Measurements from ENCODE around the gene GPR3.

The GPR3 gene

GRCh38 chr1:27414091-27414490, 21.7 kb downstream of the GPR3 start:
- TF ChIP-seq CTCF (IDR thresholded peaks at IDR 0.05): no peak

- peak; percentile 71 for TF ChIP-seq CTCF (IDR thresholded peaks at IDR 0.05)
Observed at GRCh38 chr1:27416387-27417111, 24.1 kb downstream of the GPR3 start.

- TF ChIP-seq CTCF (IDR thresholded peaks at IDR 0.05): no peak
Observed at GRCh38 chr1:27417713-27418112, 25.3 kb downstream of the GPR3 start.

GRCh38 chr1:27418326-27419185, 26.1 kb downstream of the GPR3 start:
- no peak for TF ChIP-seq CTCF (IDR thresholded peaks at IDR 0.05)

- TF ChIP-seq CTCF (IDR thresholded peaks at IDR 0.05): no peak
Observed at GRCh38 chr1:27423709-27424108, 31.3 kb downstream of the GPR3 start.

GRCh38 chr1:27427329-27427728, 34.9 kb downstream of the GPR3 start:
- TF ChIP-seq CTCF (IDR thresholded peaks at IDR 0.05): no peak

- TF ChIP-seq CTCF (IDR thresholded peaks at IDR 0.05): no peak
Observed at GRCh38 chr1:27427816-27428315, 35.4 kb downstream of the GPR3 start.
